Vagina (tissue), 2 donors: ENCODE measurements around the gene EFCAB6.

ENCODE experiments used
- CTCF ChIP-seq, 3 experiments: fragments of 450-650 bp in 2 of 3; fragments of 200-600 bp in 1 of 3; sonication (generic) in 1 of 3; IDR thresholded peaks; one replicate each; pipeline ENCODE4 v1.5.1; 2017 to 2019; ENCODE audit warnings: antibody characterized with exemption in 3 of 3, mild to moderate bottlenecking in 2 of 3, moderate library complexity in 2 of 3
- POLR2A ChIP-seq, 2 donors: fragments of 450-650 bp; IDR thresholded peaks; one replicate each; pipeline ENCODE4 v1.6.1; 2017; ENCODE audit warnings: antibody characterized with exemption in 2 of 2, mild to moderate bottlenecking in 2 of 2, moderate library complexity in 2 of 2
- POLR2AphosphoS5 ChIP-seq, 2 donors: sonication (generic); formaldehyde crosslinking; IDR thresholded peaks; one replicate each; pipeline ENCODE4 v1.9.0; 2017; ENCODE audit warnings: antibody characterized with exemption in 2 of 2, mild to moderate bottlenecking in 2 of 2, low read depth in 1 of 2; ENCODE audit not compliant: insufficient read depth in 1 of 2

GRCh38 chr22:43706151-43706550, 106.0 kb downstream of the EFCAB6 start:
- no peak for TF ChIP-seq POLR2AphosphoS5 (IDR thresholded peaks at IDR 0.05; ENCODE audit: insufficient read depth in 1 of 2, low read depth in 1 of 2)
- no peak for TF ChIP-seq POLR2A (IDR thresholded peaks at IDR 0.05)
- no peak for TF ChIP-seq CTCF (IDR thresholded peaks at IDR 0.05)
